Measurements from ENCODE around the gene SLC6A6.

The SLC6A6 gene

DNA sequence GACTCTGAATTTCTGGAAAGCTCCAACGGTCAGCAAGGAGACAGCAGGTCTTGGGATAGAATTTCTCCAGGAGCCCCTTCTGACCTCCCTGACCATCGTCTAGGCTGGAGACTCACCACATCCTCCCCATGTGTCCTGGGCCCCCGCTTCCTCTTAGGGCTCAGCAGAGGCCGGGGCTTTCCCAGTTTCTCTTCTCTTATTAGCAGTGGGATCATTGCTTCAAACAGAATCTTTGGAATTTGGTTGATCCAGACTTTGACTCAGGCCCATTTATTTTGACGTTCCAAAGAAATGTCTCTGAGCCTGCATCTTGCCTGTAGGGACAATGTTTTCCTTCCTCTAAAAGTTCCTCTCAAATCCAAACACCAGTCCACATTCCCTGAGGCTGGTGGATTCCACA is 38.4 kb upstream of the SLC6A6 start:
- Histone ChIP-seq H3K4me1 (ENCODE audit: control insufficient read depth in 5 of 5, insufficient read depth in 5 of 5, low read length in 5 of 5) (peaks cover 0 to 6% (median 0%) of the 10 kb centered on the region in 5 donors), H3K27me3 (ENCODE audit: control insufficient read depth in 5 of 5, insufficient read depth in 4 of 5, low read length in 5 of 5) (peaks cover 0 to 16% (median 11%) of the 10 kb centered on the region in 5 donors), H3K27ac (ENCODE audit: low read depth, low read length) (no peak overlapping the region), H3K36me3 (ENCODE audit: control insufficient read depth in 5 of 5, insufficient read depth in 5 of 5, low read length in 5 of 5) (no peaks in the 10 kb centered on the region), H3K9me3 (ENCODE audit: control insufficient read depth in 5 of 5, low read length in 5 of 5) (no peaks in the 10 kb centered on the region), H3K9ac (ENCODE audit: low read length in 5 of 5) (no peak overlapping the region), H3K4me3 (ENCODE audit: low read depth in 1 of 5, low read length in 5 of 5) (no peak overlapping the region)

DNA sequence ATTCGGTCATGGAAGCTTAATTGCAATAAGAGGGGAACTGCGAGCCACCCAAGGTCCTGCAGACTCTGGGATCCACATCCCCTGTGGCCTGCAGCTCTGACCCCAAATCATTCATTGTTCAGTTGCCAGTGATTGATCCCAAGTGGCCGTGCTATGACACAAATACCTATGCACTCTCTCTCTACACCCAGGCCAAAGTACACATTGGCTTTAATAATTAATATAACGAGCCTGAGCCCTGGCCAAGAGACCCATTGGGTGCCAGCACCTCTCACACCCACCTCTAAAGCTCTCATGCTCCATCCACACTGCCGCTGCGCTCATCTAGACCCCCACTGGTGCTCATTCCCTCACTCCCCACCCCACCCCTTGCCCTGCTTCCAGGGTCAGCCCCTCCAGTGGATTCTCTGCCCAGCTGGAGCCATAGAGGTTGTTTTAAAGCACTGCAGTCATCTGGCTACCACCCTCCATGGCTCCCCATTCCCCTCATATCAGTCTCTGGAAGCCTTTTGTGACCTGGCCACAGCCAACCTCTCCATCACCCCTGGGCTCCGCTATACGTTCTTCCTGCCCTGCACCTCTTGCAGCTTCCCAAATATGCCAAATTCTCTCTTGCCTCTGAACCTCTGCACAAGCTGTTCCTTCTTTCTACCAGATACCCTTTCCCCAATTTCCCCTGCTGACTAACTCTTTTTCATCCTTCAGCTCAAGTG is 37.7 kb upstream of the SLC6A6 start:
- no peaks in the 10 kb centered on the region for H3K36me3 ChIP-seq (ENCODE audit: control insufficient read depth in 5 of 5, insufficient read depth in 5 of 5, low read length in 5 of 5)
- no peak overlapping the region for H3K27ac ChIP-seq (ENCODE audit: low read depth, low read length)
- peaks cover 0 to 8% (median 0%) of the 10 kb centered on the region in 5 donors for H3K4me1 ChIP-seq (ENCODE audit: control insufficient read depth in 5 of 5, insufficient read depth in 5 of 5, low read length in 5 of 5)
- no peak overlapping the region for H3K4me3 ChIP-seq (ENCODE audit: low read depth in 1 of 5, low read length in 5 of 5)
- H3K27me3 ChIP-seq (ENCODE audit: control insufficient read depth in 5 of 5, insufficient read depth in 4 of 5, low read length in 5 of 5) = peaks cover 0 to 16% (median 11%) of the 10 kb centered on the region in 5 donors
- no peaks in the 10 kb centered on the region for H3K9me3 ChIP-seq (ENCODE audit: control insufficient read depth in 5 of 5, low read length in 5 of 5)
- no peak overlapping the region for H3K9ac ChIP-seq (ENCODE audit: low read length in 5 of 5)

DNA sequence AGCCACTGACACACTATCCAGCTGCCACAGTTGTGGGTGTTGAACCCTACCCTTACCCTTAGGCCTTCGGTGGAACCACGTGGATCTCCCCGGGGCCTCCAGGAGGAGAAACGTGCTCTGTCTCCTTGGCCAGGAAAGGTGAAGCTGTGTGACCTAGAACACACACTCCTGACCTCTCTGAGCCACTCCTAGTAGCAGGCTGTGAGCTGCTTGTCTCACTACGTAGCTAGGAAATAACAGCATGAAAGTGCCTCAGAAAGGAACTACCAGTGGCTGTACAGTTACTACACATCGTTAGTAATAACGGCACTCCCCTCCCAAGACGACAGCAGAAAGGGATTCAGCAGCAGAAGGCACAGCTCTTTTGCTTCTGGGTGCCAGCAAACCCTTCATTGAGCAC is 36.2 kb upstream of the SLC6A6 start:
- Histone ChIP-seq H3K36me3 (ENCODE audit: control insufficient read depth in 5 of 5, insufficient read depth in 5 of 5, low read length in 5 of 5) (no peaks in the 10 kb centered on the region), H3K27ac (ENCODE audit: low read depth, low read length) (no peak overlapping the region), H3K4me3 (ENCODE audit: low read depth in 1 of 5, low read length in 5 of 5) (no peak overlapping the region), H3K9me3 (ENCODE audit: control insufficient read depth in 5 of 5, low read length in 5 of 5) (no peaks in the 10 kb centered on the region), H3K27me3 (ENCODE audit: control insufficient read depth in 5 of 5, insufficient read depth in 4 of 5, low read length in 5 of 5) (peaks cover 0 to 19% (median 11%) of the 10 kb centered on the region in 5 donors), H3K9ac (ENCODE audit: low read length in 5 of 5) (no peak overlapping the region), H3K4me1 (ENCODE audit: control insufficient read depth in 5 of 5, insufficient read depth in 5 of 5, low read length in 5 of 5) (peaks cover 2 to 23% (median 9%) of the 10 kb centered on the region in 5 donors)

DNA sequence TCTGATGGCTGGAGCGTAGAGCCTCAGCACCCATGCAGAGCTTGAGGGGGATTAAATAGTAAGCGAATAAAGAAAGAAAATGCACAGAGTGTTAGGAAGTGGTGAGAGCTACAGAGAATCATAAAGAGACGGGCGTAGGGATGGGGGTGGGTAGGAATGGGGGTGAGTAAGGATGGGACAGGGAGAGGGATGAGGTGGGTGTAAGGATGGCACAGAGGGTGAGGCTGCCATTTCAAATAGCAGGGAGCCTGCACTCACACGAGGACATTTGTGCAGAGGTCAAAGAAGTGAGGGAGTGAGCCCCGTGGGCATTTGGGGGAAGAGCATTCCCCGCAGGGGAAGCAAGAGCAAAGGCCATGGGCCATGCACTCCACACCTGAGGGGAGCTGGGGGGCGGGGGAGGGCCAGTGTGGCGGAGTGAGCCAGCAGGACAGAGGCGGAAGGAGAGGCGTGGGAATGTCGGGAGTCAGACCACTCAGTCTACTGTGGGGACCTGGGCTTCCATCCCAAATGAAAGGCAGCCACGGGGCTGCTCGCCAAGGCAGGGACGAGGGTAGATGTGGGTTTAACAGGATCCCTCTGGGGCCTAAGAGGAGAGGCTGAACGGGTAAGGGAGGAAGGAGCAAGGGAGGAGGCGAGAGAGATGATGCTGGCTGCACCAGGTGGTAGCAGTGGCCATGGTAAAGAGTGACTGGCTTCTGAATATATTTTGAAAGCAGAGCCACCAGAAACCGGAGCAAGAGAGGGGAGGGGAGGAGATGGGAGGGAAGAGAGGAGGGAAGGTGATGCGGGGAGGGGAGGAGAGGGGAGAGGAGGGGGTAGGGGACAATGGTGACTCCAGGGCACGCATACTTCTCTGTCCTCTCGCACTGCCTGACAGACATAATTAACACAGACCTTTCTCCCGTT is 35.2 kb upstream of the SLC6A6 start:
- Histone ChIP-seq H3K27me3 (ENCODE audit: control insufficient read depth in 5 of 5, insufficient read depth in 4 of 5, low read length in 5 of 5) (peaks cover 0 to 16% (median 8%) of the 10 kb centered on the region in 5 donors), H3K4me3 (ENCODE audit: low read depth in 1 of 5, low read length in 5 of 5) (no peak overlapping the region), H3K4me1 (ENCODE audit: control insufficient read depth in 5 of 5, insufficient read depth in 5 of 5, low read length in 5 of 5) (peaks cover 6 to 33% (median 18%) of the 10 kb centered on the region in 5 donors), H3K9me3 (ENCODE audit: control insufficient read depth in 5 of 5, low read length in 5 of 5) (no peaks in the 10 kb centered on the region), H3K27ac (ENCODE audit: low read depth, low read length) (no peak overlapping the region), H3K36me3 (ENCODE audit: control insufficient read depth in 5 of 5, insufficient read depth in 5 of 5, low read length in 5 of 5) (no peaks in the 10 kb centered on the region), H3K9ac (ENCODE audit: low read length in 5 of 5) (no peak overlapping the region)

DNA sequence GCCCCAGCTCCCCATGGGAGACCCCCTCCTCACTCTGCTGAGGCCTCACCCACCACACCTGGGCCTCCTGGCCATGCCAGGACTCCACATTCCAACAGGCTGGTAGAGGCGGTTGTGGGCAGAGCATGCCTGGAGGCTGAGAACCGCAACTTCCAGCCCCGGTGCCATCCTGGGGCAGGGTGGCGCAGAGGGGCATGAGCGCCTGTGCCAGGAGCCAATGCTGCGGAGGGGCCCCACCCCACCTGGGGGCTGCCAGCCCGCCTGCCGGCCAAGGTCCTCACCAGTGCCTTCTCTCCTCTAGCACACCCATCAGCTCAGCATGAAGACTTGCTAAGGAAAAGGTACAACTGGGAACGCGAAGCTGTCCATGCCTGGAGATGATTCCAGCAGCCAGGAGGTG is 34.3 kb upstream of the SLC6A6 start:
- no peaks in the 10 kb centered on the region for H3K9me3 ChIP-seq (ENCODE audit: control insufficient read depth in 5 of 5, low read length in 5 of 5)
- H3K36me3 ChIP-seq (ENCODE audit: control insufficient read depth in 5 of 5, insufficient read depth in 5 of 5, low read length in 5 of 5) = no peaks in the 10 kb centered on the region
- no peak overlapping the region for H3K9ac ChIP-seq (ENCODE audit: low read length in 5 of 5)
- no peak overlapping the region for H3K4me3 ChIP-seq (ENCODE audit: low read depth in 1 of 5, low read length in 5 of 5)
- H3K27me3 ChIP-seq (ENCODE audit: control insufficient read depth in 5 of 5, insufficient read depth in 4 of 5, low read length in 5 of 5) = peaks cover 0 to 16% (median 5%) of the 10 kb centered on the region in 5 donors
- H3K27ac ChIP-seq (ENCODE audit: low read depth, low read length) = no peak overlapping the region
- peaks cover 8 to 38% (median 22%) of the 10 kb centered on the region in 5 donors for H3K4me1 ChIP-seq (ENCODE audit: control insufficient read depth in 5 of 5, insufficient read depth in 5 of 5, low read length in 5 of 5)

DNA sequence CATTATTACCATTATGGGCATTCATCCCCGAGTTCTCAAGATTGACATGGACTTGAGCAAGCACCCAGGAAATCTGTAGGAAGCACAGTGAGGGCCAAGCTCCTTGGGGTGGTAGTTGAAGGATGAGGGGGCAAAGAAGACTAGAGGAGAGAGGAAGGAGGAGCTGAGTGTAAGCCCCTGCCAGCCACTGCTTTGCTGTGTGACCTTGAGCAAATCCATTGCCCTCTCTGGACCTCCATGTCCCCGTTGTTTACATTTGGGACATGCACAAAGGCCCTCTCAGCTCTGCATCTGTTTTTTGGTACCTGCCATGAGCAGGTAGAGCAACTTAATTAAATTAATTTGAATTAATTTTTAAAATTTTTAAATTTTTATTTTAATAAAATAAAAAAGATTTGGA is 33.5 kb upstream of the SLC6A6 start:
- no peak overlapping the region for H3K27ac ChIP-seq (ENCODE audit: low read depth, low read length)
- H3K4me3 ChIP-seq (ENCODE audit: low read depth in 1 of 5, low read length in 5 of 5) = no peak overlapping the region
- H3K4me1 ChIP-seq (ENCODE audit: control insufficient read depth in 5 of 5, insufficient read depth in 5 of 5, low read length in 5 of 5) = peaks cover 8 to 35% (median 22%) of the 10 kb centered on the region in 5 donors
- H3K9me3 ChIP-seq (ENCODE audit: control insufficient read depth in 5 of 5, low read length in 5 of 5) = no peaks in the 10 kb centered on the region
- H3K27me3 ChIP-seq (ENCODE audit: control insufficient read depth in 5 of 5, insufficient read depth in 4 of 5, low read length in 5 of 5) = peaks cover 0 to 10% (median 8%) of the 10 kb centered on the region in 5 donors
- H3K36me3 ChIP-seq (ENCODE audit: control insufficient read depth in 5 of 5, insufficient read depth in 5 of 5, low read length in 5 of 5) = no peaks in the 10 kb centered on the region
- H3K9ac ChIP-seq (ENCODE audit: low read length in 5 of 5) = no peak overlapping the region

DNA sequence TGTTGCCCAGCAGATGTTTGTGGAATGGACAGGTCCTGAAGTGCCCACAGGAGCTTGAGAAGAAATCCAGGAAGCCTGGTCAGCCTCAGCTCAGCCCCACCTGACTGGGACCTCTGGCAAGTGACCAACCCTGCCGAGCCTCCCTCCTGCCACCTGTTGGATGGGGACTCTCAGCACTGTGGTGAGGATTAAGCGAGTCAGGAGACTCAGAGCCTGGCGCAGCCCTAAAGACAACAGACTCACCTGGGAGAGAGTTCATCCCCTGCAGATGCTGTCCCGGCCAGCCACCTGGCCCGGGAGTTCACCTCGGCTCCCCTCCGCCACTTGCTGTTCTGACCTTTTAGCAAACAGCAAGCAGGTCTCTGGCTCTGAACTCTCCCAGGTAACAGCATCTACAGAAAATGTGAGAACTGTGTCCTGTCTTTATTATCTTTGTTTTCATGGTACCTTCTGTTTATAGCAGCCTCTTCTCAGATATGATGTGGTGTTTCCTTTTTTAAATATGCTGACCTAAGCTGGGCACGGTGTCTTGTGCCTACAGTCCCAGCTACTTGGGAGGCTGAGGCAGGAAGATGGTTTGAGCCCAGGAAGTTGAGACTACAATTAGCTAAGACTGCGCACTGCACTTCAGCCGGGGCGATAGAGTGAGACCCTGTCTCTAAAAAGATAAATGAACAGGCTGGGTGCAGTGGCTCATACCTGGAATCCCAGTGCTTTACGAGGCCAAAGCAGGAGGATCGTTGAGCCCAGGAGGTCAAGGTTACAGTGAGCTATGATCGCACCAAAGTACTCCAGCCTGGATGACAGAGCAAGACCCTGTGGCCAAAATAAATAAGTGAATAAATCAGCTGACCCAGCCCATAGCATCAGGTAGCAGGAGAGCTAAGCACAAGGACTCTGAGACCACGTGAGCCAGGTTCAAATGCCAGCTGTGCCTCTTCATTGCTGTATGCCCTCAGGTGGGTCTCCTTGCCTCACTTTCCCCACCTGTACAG is 32.4 kb upstream of the SLC6A6 start:
- H3K4me3 ChIP-seq (ENCODE audit: low read depth in 1 of 5, low read length in 5 of 5) = no peak overlapping the region
- no peaks in the 10 kb centered on the region for H3K36me3 ChIP-seq (ENCODE audit: control insufficient read depth in 5 of 5, insufficient read depth in 5 of 5, low read length in 5 of 5)
- H3K4me1 ChIP-seq (ENCODE audit: control insufficient read depth in 5 of 5, insufficient read depth in 5 of 5, low read length in 5 of 5) = peaks cover 8 to 35% (median 22%) of the 10 kb centered on the region in 5 donors
- H3K27ac ChIP-seq (ENCODE audit: low read depth, low read length) = no peak overlapping the region
- no peak overlapping the region for H3K9ac ChIP-seq (ENCODE audit: low read length in 5 of 5)
- H3K27me3 ChIP-seq (ENCODE audit: control insufficient read depth in 5 of 5, insufficient read depth in 4 of 5, low read length in 5 of 5) = peaks cover 0 to 9% (median 6%) of the 10 kb centered on the region in 5 donors
- H3K9me3 ChIP-seq (ENCODE audit: control insufficient read depth in 5 of 5, low read length in 5 of 5) = no peaks in the 10 kb centered on the region

DNA sequence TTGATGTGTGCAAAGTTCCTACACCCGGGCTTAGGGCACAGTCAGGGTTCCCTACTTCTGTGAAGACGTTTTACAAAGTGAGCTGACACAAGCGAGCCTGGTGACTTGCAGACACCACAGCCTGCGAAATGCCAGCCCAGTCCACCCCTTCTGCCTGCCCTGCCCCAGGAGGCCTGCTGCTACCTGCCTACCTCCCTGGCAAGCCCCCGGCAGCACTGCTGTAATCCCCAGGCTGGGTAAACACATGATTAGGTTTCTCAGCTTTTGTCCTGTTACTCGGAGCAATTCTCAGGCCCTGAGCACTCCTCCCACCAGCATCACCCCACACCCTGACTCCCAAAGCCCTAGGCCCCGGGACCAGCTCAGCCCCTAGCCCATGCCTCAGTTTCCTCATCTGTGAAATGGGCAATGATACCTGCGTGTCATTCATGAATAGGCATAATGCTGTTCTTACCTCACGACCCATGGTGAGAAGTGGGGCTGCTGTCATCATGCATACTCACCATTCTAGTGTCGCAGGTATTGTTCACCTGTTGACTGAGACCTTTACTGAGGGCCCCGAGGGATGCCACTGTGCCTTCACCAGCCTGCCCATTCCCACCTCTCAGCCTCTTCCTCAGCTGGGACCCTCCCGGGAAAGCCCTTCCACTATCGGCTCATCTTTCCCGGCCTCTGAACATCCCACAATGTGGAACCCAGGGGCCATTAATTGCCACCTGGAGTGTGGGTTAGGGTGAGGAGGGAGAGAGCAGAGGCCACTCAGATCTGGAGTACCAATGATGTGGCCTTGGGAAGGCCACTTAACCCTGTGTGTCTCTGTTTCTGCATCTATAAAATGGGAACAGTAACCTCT is 31.5 kb upstream of the SLC6A6 start:
- H3K27ac ChIP-seq (ENCODE audit: low read depth, low read length) = no peak overlapping the region
- H3K9me3 ChIP-seq (ENCODE audit: control insufficient read depth in 5 of 5, low read length in 5 of 5) = no peaks in the 10 kb centered on the region
- no peaks in the 10 kb centered on the region for H3K36me3 ChIP-seq (ENCODE audit: control insufficient read depth in 5 of 5, insufficient read depth in 5 of 5, low read length in 5 of 5)
- H3K4me3 ChIP-seq (ENCODE audit: low read depth in 1 of 5, low read length in 5 of 5) = no peak overlapping the region
- no peak overlapping the region for H3K9ac ChIP-seq (ENCODE audit: low read length in 5 of 5)
- peaks cover 8 to 39% (median 22%) of the 10 kb centered on the region in 5 donors for H3K4me1 ChIP-seq (ENCODE audit: control insufficient read depth in 5 of 5, insufficient read depth in 5 of 5, low read length in 5 of 5)
- peaks cover 0 to 8% (median 6%) of the 10 kb centered on the region in 5 donors for H3K27me3 ChIP-seq (ENCODE audit: control insufficient read depth in 5 of 5, insufficient read depth in 4 of 5, low read length in 5 of 5)

All from subcutaneous abdominal adipose tissue (tissue), 5 donors.